ENCODE results near the gene KCNE4.

KCNE4 gene

GRCh38 chr2:223041527-223042109 is 10.4 kb upstream of the KCNE4 start:
- no peak for DNase-seq (ENCODE audit: low read depth)

GRCh38 chr2:223042284-223042683 is 9.7 kb upstream of the KCNE4 start:
- DNase-seq (ENCODE audit: low read depth), result no peak

DNA sequence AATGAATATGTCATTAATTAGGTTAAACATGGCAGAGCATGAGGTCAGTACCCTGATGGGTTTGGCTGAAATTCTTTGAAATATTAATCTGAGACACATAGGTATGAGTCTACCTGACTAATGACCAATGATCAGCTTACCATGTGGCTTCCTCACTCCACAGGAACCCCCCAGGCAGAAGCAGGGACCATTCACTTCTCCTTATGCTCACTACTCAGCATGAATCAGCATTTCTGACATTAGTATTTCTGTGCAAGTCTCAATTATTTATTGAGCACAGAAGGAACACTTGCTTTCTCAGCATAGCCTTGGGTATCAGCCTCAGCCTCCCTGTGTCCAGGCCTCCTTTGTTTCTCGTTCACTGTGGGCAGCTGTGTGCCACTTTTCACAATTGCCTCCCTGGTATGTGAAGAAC is 9.3 kb upstream of the KCNE4 start:
- DNase-seq (ENCODE audit: low read depth), result no peak

GRCh38 chr2:223043164-223043941 is 8.6 kb upstream of the KCNE4 start:
- DNase-seq (ENCODE audit: low read depth), result no peak

GRCh38 chr2:223044092-223044836 is 7.7 kb upstream of the KCNE4 start:
- no peak for DNase-seq (ENCODE audit: low read depth)

DNA sequence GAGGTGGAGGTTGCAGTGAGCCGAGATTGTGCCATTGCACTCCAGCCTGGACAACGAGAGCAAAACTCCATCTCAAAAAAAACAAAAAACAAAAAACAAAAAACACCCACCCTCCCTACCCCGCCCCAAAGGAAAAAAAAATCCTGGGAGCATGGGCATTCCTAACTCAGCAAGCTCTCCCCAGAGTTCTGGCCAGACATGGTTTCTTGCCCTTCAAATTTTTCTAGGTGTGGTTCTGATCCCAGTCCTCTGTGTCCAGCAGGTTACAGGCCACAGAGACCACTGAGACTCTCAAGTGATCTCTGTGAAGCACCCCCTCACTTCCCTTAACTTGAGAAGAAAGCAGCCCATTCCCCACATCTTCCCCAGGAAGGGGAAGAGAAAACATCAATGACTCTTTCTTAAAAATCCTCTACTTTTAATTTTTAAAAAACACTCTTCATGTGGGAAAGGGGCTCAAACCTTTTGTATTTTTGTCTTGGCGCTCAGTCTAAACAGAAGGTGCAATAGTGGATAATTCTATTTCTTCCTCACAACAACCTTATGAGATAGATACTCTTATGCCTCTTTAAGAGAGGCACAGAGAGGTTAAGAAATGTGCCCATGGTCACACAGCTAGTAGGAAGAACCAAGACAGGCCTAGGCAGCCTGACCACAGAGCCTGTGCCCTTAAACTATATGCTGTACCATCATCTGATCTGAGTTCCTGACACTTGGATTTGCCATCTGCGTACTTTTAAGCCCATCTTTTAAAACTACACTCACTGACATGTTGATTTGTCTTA is 6.9 kb upstream of the KCNE4 start:
- DNase-seq (ENCODE audit: low read depth), result no peak

DNA sequence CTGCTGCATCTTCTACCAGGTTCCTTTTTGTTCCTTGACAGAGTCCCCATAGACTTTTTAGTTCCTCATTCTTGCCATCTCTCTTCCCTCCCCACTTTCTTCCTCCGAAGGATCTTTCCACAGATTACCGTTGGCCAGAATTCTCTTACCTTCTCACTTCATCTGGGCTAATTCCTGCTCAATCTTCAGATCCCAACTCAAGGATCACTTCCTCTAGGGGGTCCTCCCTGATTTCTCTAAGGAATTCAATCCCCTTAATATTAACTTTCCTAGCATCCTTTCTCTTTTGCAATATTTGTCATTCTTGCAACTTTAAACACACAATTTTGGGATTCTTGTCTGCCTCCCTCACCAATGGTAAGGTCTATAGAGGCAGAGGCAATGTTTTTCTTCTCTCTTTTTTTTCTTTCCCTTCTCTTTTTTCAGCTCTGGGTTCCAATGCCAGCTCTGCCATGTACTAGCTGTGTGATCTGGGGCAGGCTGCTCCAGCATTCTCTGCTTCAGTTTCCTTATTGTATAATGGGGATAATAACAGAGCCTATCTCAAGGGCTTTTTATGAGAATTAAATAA is 5.4 kb upstream of the KCNE4 start:
- DNase-seq (ENCODE audit: low read depth), result no peak

DNA sequence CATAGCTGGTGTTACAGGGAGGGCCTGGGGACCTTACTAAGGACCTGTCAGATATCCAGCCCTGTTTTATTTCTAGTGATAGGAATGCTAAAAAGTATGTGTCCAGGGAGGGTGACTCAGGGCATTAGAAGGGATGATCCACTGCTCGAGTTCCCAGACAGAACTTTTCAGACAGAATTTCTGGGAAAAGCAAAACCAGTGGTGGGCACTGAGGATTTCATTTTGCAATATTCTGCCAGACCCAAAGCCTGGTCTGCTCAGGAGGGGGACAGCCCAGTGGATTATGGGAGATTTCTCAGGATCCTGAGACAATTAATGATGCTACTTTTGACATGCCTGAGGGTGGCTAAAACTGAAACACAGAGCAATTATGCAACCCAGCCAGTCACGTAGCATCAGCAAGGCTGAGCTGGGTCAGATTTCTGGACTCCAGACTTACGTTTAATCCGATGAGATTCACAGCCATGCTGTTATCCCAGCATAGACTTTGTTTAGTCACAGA is 4.7 kb upstream of the KCNE4 start:
- no peak for DNase-seq (ENCODE audit: low read depth)

GRCh38 chr2:223048519-223048918 is 3.5 kb upstream of the KCNE4 start:
- no peak for DNase-seq (ENCODE audit: low read depth)

GRCh38 chr2:223049356-223049755 is 2.6 kb upstream of the KCNE4 start:
- no peak for DNase-seq (ENCODE audit: low read depth)

DNA sequence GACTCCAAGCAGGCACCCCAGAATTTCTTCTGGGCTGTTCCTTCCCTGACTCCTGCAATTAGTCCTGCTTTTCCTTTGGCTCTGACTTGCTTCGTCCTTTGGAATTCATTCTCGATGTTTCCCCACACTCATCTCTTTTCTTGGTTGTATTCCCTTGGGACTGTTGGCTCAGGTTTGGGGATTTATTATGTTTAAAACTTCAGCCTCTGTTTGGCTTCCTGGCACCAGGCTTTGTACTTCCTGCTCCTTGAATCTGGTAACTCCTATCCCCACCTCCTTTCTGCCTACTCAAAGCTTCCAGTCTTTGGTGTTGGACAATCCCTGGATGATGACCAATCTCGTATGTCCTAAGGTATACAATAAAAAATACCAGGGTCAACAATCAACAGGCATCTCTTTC is 1.8 kb upstream of the KCNE4 start:
- no peak for DNase-seq (ENCODE audit: low read depth)

GRCh38 chr2:223050900-223051504 is 988 bp upstream of the KCNE4 start:
- no peak for DNase-seq (ENCODE audit: low read depth)

- no peak for DNase-seq (ENCODE audit: low read depth)
Observed at GRCh38 chr2:223052548-223053483, 826 bp downstream of the KCNE4 start.

DNA sequence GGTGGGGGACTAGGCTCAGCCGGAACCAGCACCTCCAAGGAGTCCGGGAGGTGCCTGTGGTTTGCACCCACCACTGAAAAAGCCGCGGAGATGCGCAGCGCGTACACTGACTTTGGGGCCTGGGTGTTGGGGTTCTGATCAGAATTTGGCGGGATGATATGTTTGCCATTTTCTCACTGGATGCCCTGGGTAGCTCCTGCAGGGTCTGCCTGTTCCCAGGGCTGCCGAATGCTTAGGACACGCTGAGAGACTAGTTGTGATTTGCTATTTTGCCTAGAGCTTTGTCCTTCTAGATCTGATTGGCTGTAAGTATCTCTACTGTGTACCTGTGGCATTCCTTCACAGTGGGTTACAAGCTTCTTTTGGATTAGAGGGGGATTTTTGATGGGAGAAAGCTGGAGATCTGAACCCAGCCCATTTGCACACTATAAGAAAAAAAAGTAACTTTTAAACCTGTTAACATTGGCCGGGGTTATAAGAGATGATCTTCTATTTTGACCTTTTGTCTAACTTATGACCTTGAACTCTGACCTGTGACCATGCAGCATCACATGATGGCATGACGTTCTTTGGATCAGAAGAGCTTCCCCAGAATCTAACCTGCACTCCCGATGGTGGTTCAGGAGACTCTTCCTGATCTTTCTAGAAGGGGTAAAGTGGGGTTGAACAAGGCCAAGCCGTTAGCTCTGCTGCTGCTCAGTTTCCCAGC is 1.6 kb downstream of the KCNE4 start:
- DNase-seq (ENCODE audit: low read depth), result no peak

- DNase-seq (ENCODE audit: low read depth), result no peak
Observed at GRCh38 chr2:223054193-223054781, 2.3 kb downstream of the KCNE4 start.

- no peak for DNase-seq (ENCODE audit: low read depth)
Observed at GRCh38 chr2:223055140-223055539, 3.1 kb downstream of the KCNE4 start.

DNA sequence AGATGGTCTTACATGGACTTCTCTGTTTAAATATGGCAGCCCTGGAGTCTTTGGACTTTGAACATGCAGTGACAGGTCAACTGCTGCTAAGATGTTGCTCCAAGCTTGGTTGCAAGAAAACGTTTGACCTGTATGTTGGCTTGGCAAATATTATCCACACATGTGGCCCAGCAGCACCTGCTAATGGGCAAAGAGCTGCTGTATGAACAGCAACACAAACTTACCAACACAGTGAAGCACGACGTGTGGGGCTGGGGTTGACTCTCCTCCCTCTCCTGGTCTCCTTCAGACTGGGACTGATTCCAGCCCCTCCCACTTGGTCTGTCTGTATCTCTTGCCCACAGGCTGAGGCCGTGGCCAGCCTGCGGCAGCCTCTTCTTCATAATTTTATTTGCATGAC is 3.8 kb downstream of the KCNE4 start:
- DNase-seq (ENCODE audit: low read depth), result no peak

GRCh38 chr2:223056701-223057418 is 4.9 kb downstream of the KCNE4 start:
- no peak for DNase-seq (ENCODE audit: low read depth)

DNA sequence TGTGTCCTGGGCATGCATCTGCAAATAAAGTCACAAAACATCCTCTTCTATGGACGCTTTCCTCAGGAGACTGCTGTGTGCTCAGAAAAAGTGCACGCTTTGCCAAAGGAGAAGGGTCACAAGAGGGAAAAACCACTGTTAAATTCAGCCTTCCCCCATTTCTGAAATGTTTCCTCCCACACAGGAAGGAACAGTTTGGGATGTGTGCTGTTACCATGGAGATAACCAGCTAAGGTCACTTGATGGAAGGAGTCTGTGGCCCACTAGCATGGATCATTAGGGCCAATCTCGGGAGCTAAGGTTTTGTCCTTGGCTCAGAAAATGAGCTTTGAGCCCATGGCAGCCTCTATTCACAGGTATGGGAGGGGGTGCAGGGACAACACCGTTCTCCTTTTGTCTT is 5.6 kb downstream of the KCNE4 start:
- DNase-seq (ENCODE audit: low read depth), result no peak
